Stimulated activated CD4-positive, alpha-beta T cell treated with anti-CD3 and anti-CD28 coated beads, Interleukin-2, amount 100 ng/mL, for 4 hours (primary cell): ENCODE data around the gene GRID1.
"Not testable (repeated sequence)": the region's sequence is repeated elsewhere in the genome, so short reads cannot be mapped to it uniquely, and the experiment has no call there.

Experiments
- DNase-seq: peaks from one replicate; pipeline ENCODE4 v3.0.0-alpha.2; 2020; ENCODE audit warnings: low read depth

The GRID1 gene

DNA sequence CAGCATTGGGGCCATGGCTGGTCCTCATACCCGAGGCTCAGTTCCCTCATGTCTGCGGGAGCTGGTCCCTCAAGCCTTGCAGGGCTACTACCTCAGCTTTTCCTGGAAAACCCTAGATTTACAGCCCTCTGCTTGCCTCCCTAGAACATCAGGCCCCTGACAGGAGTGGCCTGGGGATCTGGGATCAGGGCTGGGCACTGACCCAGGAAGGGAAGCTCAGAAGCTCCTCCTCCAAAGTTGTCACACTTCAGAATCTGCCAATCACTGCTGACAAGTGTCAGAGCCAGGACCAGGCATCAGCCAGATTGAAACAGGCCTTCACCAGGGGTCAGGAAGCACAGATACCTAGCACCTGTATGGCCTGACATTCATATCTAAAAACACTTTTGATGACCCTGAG lies 115.2 kb downstream of the GRID1 start:
- no peak for DNase-seq

- DNase-seq = no peak
These were observed 116.2 kb downstream of the GRID1 start for GRCh38 chr10:86250399-86250798.

DNA sequence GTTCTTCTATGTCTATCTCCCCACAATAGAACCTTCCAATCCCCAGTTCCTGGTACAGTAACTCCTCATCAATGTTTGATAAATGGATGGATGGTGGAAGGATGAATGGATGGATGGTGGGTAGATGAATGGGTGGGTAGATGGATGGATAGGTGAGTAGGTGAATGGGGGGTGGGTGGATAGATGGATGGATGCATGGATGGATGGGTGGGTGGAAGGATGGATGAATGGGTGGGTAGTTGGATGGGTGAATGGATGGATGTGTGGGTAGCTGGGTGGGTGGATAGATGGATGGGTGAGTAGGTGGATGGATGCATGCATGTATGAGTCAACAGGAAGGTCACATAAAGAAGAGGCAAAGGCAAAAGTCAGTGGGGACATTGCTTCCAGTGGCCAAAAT lies 116.8 kb downstream of the GRID1 start:
- DNase-seq = no peak

- no peak for DNase-seq
These were observed 118.5 kb downstream of the GRID1 start for GRCh38 chr10:86248062-86248461.

DNA sequence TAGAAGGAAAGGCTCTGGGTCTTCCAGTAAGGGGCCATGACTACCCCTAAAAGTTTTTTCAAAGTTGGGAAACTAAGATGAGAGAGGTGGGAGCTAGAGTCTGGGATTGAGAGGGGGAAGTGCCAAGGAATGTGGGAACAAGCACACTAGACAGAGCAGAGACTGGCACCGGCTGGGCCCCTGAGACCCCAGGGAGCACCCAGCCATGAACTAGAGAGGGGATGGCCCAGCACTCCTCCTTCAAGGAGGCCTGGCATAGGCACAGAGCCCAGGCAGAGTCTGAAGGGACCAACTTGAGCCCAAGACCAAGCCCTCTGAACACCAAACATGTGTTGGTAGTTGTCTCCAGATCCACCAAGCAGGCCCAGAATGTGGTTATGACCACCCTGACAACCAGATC lies 119.0 kb downstream of the GRID1 start:
- DNase-seq = no peak

DNA sequence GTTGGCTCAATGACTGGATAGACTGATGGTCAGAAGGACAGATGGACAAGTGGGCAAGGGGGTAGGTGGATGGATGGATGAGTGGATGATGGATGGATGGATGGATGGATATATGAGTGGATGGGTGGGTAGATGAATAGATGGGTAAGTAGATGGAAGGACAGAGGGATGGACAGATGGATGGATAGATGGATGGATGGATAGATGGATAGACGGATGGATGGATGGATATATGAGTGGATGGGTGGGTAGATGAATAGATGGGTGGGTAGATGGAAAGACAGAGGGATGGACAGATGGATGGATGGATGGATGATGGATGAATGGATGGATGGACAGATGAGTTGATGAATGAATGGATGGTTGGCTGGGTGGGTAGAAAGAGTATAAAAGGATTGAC lies 119.5 kb downstream of the GRID1 start:
- DNase-seq = no peak

DNA sequence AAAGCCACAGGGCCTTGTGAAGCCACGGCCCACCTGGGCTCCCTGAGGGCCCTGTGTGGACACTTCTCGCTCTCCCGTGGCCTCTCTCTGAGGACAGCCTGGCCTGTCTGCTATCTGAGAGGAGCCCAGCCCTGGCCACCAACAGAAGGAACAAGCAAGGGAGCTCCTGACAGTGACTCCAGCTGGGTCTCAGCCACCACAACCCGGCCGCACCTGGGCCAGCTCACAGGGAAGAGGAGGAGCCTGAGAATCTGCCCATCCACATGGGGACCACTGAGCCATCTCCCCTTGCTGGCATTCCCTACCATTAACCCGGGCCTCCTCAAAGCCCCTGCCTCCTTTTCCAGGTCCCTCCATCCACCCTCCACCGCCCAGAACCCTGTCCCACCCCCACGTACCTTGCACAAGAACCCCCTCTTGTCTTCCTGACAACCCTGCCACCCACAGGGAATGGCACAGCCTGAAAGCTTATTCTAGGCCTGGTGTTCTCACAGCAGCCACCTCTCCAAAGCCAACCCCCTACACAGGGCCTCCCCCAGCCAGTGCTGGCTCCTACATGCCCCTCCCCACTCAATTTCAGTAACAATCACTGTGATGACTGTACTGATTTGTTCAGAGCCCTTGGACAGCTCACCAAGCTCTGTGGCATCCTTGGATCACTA lies 120.2 kb downstream of the GRID1 start:
- no peak for DNase-seq

DNA sequence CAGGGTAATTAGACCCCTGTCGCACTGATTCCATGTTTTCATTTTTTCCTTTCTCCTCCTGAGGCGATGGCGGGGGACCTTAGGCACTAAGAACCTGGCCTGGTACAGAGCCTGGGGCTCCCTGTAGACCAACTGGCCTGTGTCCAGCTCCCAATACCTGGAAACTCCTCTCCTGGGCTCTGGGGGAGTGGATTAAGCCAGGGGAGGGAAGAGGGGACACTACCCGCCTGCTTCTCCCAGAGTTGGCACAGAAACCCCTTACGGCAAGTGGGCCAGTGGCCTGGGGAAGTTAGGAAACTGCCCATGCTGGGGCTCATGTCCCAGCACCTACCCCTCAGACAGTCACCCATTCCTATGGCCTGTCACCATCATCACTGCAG lies 121.6 kb downstream of the GRID1 start:
- DNase-seq = no peak

GRCh38 chr10:86244297-86245014 lies 122.1 kb downstream of the GRID1 start:
- no peak for DNase-seq

DNA sequence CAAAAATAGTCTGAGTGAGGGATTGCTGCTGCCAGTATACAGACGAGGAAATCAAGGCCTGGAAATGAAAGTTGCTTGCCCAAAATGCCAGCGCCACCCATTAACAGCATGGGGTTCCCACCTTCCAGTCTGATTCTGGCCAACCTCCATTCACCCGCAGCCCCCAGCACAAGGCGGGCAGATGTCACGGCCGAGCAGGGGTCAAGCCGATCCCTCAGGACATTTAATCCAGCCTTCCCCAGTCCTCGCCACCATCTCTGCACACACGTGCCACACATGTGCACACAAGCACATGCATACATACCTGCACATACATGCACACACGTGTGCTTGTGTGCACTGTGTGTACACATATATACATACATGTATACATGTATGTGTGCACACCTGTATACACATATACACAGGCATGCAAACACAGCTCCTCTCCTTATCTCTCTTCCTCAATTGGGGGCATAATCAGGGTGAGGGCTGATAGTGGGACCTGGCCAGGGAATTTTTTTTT lies 122.9 kb downstream of the GRID1 start:
- DNase-seq = no peak

DNA sequence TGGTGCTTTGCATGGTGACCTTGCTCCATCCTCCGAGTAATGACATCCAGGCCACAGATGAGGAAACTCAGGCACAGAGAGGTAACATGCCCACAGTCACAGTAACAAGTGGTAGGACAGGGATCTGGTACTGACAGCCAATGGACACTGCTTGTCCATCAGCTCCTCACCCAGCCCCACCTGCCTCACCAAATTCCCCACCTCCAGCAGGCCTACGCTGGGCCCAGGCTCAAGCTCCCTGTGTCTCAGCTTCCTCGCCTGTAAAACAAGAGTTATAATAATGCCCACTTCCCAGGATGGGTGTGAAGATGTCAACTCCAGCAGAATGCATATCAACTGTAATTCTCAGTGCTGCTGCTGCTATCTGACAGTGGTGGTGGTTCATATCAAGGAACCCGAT lies 123.8 kb downstream of the GRID1 start:
- no peak for DNase-seq

DNA sequence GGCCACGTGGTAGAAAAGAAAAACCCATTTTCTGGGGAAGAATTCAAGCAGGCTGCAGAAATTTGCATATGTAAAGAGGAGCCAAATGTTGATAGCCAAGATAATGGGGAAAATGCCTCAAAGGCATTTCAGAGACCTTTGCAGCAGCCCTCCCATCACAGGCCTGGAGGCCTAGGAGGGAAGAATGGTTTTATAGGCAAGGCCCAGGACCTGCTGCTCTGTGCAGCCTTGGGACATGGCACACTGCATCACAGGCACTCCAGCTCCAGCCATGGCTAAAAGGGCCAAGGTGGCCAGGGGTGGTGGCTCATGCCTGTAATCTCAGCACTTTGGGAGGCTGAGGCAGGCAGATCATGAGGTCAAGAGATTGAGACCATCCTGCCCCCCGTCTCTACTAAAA lies 128.5 kb downstream of the GRID1 start:
- DNase-seq = not testable (repeated sequence)

GRCh38 chr10:86234541-86235270 lies 131.9 kb downstream of the GRID1 start:
- DNase-seq = no peak

GRCh38 chr10:86234107-86234506 lies 132.5 kb downstream of the GRID1 start:
- DNase-seq = no peak

DNA sequence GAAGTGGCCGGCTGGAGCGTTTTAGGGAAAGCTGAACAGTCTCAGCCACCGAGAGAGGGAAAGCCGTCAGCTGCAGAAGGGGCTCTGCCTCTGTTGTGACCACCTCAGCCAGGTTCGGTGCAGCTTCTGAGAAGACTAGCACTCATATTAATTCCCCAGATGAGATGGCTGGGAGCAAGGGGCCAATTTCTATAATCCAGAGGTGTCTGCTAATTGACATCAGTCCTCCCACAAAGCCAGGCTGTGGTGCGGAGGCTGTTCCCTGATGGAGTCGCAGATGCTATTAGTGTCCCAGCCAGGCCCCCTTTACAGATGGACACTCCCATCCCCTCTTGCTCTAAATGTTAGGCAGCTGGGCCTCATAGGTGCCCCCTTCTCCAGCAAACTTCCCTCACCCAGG lies 133.5 kb downstream of the GRID1 start:
- no peak for DNase-seq

- no peak for DNase-seq
These were observed 134.0 kb downstream of the GRID1 start for GRCh38 chr10:86232644-86233043.

- no peak for DNase-seq
These were observed 134.6 kb downstream of the GRID1 start for GRCh38 chr10:86231796-86232560.

DNA sequence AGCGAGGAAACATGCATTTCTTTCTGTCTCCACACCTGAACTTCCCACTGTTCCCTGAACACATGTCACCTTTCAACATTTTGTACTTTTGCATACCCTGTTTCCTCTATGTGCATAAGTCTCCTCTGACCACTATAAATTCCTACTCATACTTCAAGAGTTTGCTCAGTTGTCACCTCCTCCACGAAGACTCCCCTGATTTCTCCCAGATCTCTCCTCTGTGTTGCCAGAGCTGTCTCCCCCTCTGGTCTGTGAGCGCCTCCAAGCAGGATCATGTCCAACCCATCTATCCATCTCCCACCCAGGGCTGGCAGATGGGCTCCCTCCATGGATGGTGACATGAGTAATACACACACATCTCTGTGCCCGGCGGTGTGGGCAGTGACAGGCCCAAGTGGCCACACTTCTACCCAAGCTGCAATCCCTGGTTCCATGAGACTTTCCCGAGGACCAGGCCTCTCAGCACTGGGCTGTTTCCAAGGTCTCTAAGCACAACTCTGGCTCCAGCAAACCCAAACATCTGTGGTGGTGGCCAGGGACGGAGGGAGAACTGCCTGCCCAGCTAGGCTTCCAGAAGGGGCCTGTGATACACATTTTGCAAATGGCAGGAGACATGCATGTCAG lies 135.9 kb downstream of the GRID1 start:
- no peak for DNase-seq

GRCh38 chr10:86229811-86230556 lies 136.6 kb downstream of the GRID1 start:
- DNase-seq = no peak

DNA sequence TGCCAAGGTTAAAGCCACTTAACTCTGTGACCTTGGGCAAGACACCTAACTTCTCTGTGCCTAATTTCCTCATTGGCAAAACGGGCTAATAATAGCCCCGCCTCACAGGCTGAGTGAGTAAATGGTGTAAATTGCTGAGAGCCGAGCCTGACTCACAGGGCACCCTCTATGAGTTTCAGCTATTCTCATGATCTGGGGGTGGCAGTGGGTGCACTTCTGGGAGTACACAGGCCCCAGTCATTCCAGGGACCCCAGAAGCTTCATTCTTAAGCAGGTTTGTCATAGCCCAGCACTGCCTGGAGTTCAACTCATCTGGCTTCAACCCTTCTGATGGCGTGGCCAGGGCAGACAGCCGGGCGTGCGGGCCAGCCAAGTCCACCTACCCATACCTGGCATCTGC lies 137.2 kb downstream of the GRID1 start:
- no peak for DNase-seq
